OCI-LY1 (cell line): ENCODE measurements around the gene C3orf33.

Source experiments
- H2AFZ ChIP-seq: fragments of 200-600 bp; sonication (generic), shearing (Covaris generic); 2 replicates; pipeline ENCODE4 v1.6.0; 2014; ENCODE audit warnings: antibody characterized with exemption, mild to moderate bottlenecking, low read length
- H3F3A ChIP-seq: fragments of 200-600 bp; sonication (generic), shearing (Covaris generic); 2 replicates; pipeline ENCODE4 v1.6.0; 2014; ENCODE audit warnings: mild to moderate bottlenecking, antibody characterized with exemption, low read length, moderate library complexity; ENCODE audit not compliant: insufficient read depth
- H3K27ac ChIP-seq: fragments of 200-600 bp; sonication (generic); 2 replicates; pipeline ENCODE4 v1.5.1; 2014; ENCODE audit warnings: low read length, mixed run types, mild to moderate bottlenecking, low read depth; ENCODE audit not compliant: poor library complexity, severe bottlenecking
- H3K27me3 ChIP-seq: fragments of 200-600 bp; sonication (generic); 2 replicates; pipeline ENCODE4 v1.6.0; 2014; ENCODE audit warnings: antibody characterized with exemption, mild to moderate bottlenecking, low read length, moderate library complexity; ENCODE audit not compliant: insufficient read depth
- H3K36me3 ChIP-seq: fragments of 200-600 bp; sonication (generic); 2 replicates; pipeline ENCODE4 v1.6.1; 2014; ENCODE audit warnings: mild to moderate bottlenecking, antibody characterized with exemption, low read length, moderate library complexity, mixed read lengths; ENCODE audit not compliant: insufficient read depth
- H3K4me1 ChIP-seq: fragments of 200-600 bp; sonication (generic); 2 replicates; pipeline ENCODE4 v1.5.1; 2014; ENCODE audit warnings: mild to moderate bottlenecking, low read length, moderate library complexity; ENCODE audit not compliant: insufficient read depth, severe bottlenecking
- H3K4me2 ChIP-seq: fragments of 200-600 bp; sonication (generic), shearing (Covaris generic); 2 replicates; pipeline ENCODE4 v1.6.1; 2014; ENCODE audit warnings: low read length
- H3K4me3 ChIP-seq: fragments of 200-600 bp; sonication (generic); 2 replicates; pipeline ENCODE4 v1.5.1; 2014; ENCODE audit warnings: low read length, low read depth, mild to moderate bottlenecking, mixed read lengths; ENCODE audit not compliant: poor library complexity, severe bottlenecking
- H3K79me2 ChIP-seq: fragments of 200-600 bp; shearing (Covaris generic); 2 replicates; pipeline ENCODE4 v1.6.1; 2016; ENCODE audit warnings: mixed run types, low read length, mixed read lengths; ENCODE audit not compliant: insufficient read depth
- H3K9ac ChIP-seq: fragments of 200-600 bp; sonication (generic), shearing (Covaris generic); 2 replicates; pipeline ENCODE4 v1.6.1; 2014; ENCODE audit warnings: mild to moderate bottlenecking, low read length, mixed read lengths
- H3K9me2 ChIP-seq: fragments of 200-600 bp; sonication (generic), shearing (Covaris generic); 2 replicates; pipeline ENCODE4 v1.6.1; 2014; ENCODE audit warnings: low read depth, mild to moderate bottlenecking, low read length, mixed read lengths
- H3K9me3 ChIP-seq: fragments of 200-600 bp; shearing (Covaris generic); 2 replicates; pipeline ENCODE4 v1.6.1; 2014; ENCODE audit warnings: low read length, mixed read lengths
- H4K20me1 ChIP-seq: fragments of 200-600 bp; sonication (generic), shearing (Covaris generic); 2 replicates; pipeline ENCODE4 v1.6.0; 2016; ENCODE audit warnings: mild to moderate bottlenecking, low read length; ENCODE audit not compliant: insufficient read depth
- CTCF ChIP-seq: fragments of 200-600 bp; sonication (generic), shearing (Covaris generic); IDR thresholded peaks from 2 replicates; pipeline ENCODE4 v1.5.1; 2017; ENCODE audit warnings: mild to moderate bottlenecking, antibody characterized with exemption, low read length, moderate library complexity, mixed read lengths
- EZH2 ChIP-seq: fragments of 200-600 bp; sonication (generic), shearing (Covaris generic); IDR thresholded peaks from 2 replicates; pipeline ENCODE4 v1.8.0; 2017; ENCODE audit warnings: borderline replicate concordance, mixed run types, mild to moderate bottlenecking, antibody characterized with exemption, low read length, moderate library complexity, mixed read lengths

The C3orf33 gene

GRCh38 chr3:155790272-155790925, 15.7 kb downstream of the C3orf33 start:
- no peaks in the 10 kb centered on the region for H3K27me3 ChIP-seq
- H3K36me3 ChIP-seq = peaks cover 12% of the 10 kb centered on the region
- no peak overlapping the region for H3K4me3 ChIP-seq
- H3K9me3 ChIP-seq = 0 out of 2 replicates have a peak, but pooled peaks cover 3% of the 10 kb centered on the region
- H2AFZ ChIP-seq = no peak overlapping the region
- no peaks in the 10 kb centered on the region for H3F3A ChIP-seq
- H3K4me1 ChIP-seq = no peaks in the 10 kb centered on the region
- H4K20me1 ChIP-seq = no peaks in the 10 kb centered on the region
- no peak overlapping the region for H3K27ac ChIP-seq
- H3K79me2 ChIP-seq = no peaks in the 10 kb centered on the region
- H3K9me2 ChIP-seq = no peaks in the 10 kb centered on the region
- H3K4me2 ChIP-seq = no peak overlapping the region
- no peak overlapping the region for H3K9ac ChIP-seq
- no peak for TF ChIP-seq EZH2
- TF ChIP-seq CTCF = no peak

GRCh38 chr3:155785662-155786295, 20.3 kb downstream of the C3orf33 start:
- no peaks in the 10 kb centered on the region for H4K20me1 ChIP-seq
- H2AFZ ChIP-seq = no peak overlapping the region
- no peak overlapping the region for H3K9ac ChIP-seq
- no peaks in the 10 kb centered on the region for H3K4me1 ChIP-seq
- H3F3A ChIP-seq = no peaks in the 10 kb centered on the region
- no peaks in the 10 kb centered on the region for H3K79me2 ChIP-seq
- H3K36me3 ChIP-seq = no peaks in the 10 kb centered on the region; the same call in 1 of the 2 replicates
- H3K4me2 ChIP-seq = no peak overlapping the region
- no peaks in the 10 kb centered on the region for H3K9me2 ChIP-seq
- H3K27ac ChIP-seq = no peak overlapping the region
- TF ChIP-seq EZH2 (no peak), CTCF (no peak)
- H3K9me3 ChIP-seq = peaks cover 13% of the 10 kb centered on the region
- H3K4me3 ChIP-seq = no peak overlapping the region
- no peaks in the 10 kb centered on the region for H3K27me3 ChIP-seq

GRCh38 chr3:155782390-155782953, 23.6 kb downstream of the C3orf33 start:
- no peak overlapping the region for H3K27ac ChIP-seq
- H2AFZ ChIP-seq = no peak overlapping the region
- H4K20me1 ChIP-seq = no peaks in the 10 kb centered on the region
- no peaks in the 10 kb centered on the region for H3K9me2 ChIP-seq
- no peak overlapping the region for H3K4me2 ChIP-seq
- H3K36me3 ChIP-seq = no peaks in the 10 kb centered on the region; the same call in 1 of the 2 replicates
- no peaks in the 10 kb centered on the region for H3F3A ChIP-seq
- no peaks in the 10 kb centered on the region for H3K79me2 ChIP-seq
- no peaks in the 10 kb centered on the region for H3K4me1 ChIP-seq
- H3K27me3 ChIP-seq = no peaks in the 10 kb centered on the region
- H3K4me3 ChIP-seq = no peak overlapping the region
- H3K9me3 ChIP-seq = peaks cover 10% of the 10 kb centered on the region
- no peak for TF ChIP-seq CTCF
- no peak overlapping the region for H3K9ac ChIP-seq
